HL-60 (cell line): ENCODE data around the gene GNG11.

Source experiments
- DNase-seq, 2 experiments: peaks; one replicate each; pipeline ENCODE4 v3.0.0-alpha.2; 2010 to 2020; ENCODE audit warnings: low read depth in 1 of 2, low spot score in 1 of 2
- H3K27ac ChIP-seq: fragments of 250-450 bp; sonication (Bioruptor Pico); replicated peaks from 2 replicates; pipeline ENCODE4 v1.5.1; 2020; ENCODE audit warnings: mild to moderate bottlenecking, moderate library complexity
- H3K27me3 ChIP-seq: fragments of 250-450 bp; sonication (Bioruptor Pico); 2 replicates; pipeline ENCODE4 v1.5.1; 2021; ENCODE audit warnings: mild to moderate bottlenecking, moderate library complexity; ENCODE audit not compliant: insufficient read depth, poor library complexity, severe bottlenecking
- H3K4me3 ChIP-seq: replicated peaks from 2 replicates; pipeline ENCODE4 v1.5.1; 2011; ENCODE audit warnings: mild to moderate bottlenecking, control low read depth, low read length; ENCODE audit not compliant: insufficient read depth
- CTCF ChIP-seq: IDR thresholded peaks from one replicate; pipeline ENCODE4 v1.5.1; 2011; ENCODE audit warnings: low read length, control low read depth, inconsistent platforms; ENCODE audit not compliant: insufficient read depth
- GABPA ChIP-seq: IDR thresholded peaks from 2 replicates; pipeline ENCODE4 v1.6.1; 2012; ENCODE audit warnings: low read depth
- POLR2AphosphoS5 ChIP-seq: IDR thresholded peaks from 2 replicates; pipeline ENCODE4 v1.6.1; 2012; ENCODE audit warnings: low read depth
- REST ChIP-seq: IDR thresholded peaks from 2 replicates; pipeline ENCODE4 v1.6.1; 2012; ENCODE audit warnings: low read depth; ENCODE audit not compliant: insufficient replicate concordance
- SPI1 ChIP-seq: IDR thresholded peaks from 2 replicates; pipeline ENCODE4 v1.6.1; 2012; ENCODE audit warnings: low read depth, mild to moderate bottlenecking, borderline replicate concordance
- long read RNA-seq: library from polyadenylated mRNA; unstranded; transcript quantifications from one replicate; pipeline ENCODE4 v2.0.0, GENCODE V29; 2020

The GNG11 gene
- long read RNA-seq, result 0 reads

- Histone ChIP-seq H3K27me3 (peaks cover 14% of the 10 kb centered on the region), H3K27ac (no peak within 1 kb of the TSS), H3K4me3 (peak within 1 kb of the TSS; percentile 39)
- TF ChIP-seq GABPA (no peak), REST (no peak), SPI1 (no peak), CTCF (no peak), POLR2AphosphoS5 (no peak)
- DNase-seq, result peak in 1 of 2 experiments; percentile 2
Observed at GRCh38 chr7:93921607-93922566, at the start of gene GNG11. Gene GNG11 (plus strand): TSS chr7:93921735. CDS start chr7:93922138, 403 bp downstream.

- Histone ChIP-seq H3K27me3 (no peaks in the 10 kb centered on the region), H3K27ac (no peak overlapping the region), H3K4me3 (no peak overlapping the region)
- TF ChIP-seq POLR2AphosphoS5, result no peak
- TF ChIP-seq REST, result no peak
- TF ChIP-seq SPI1, result no peak
- TF ChIP-seq CTCF, result no peak
- DNase-seq, result no peak
Observed at GRCh38 chr7:93873998-93874574, 47.4 kb upstream of the GNG11 start.

GRCh38 chr7:93877742-93878141 lies 43.8 kb upstream of the GNG11 start:
- Histone ChIP-seq H3K4me3 (no peak overlapping the region), H3K27ac (no peak overlapping the region), H3K27me3 (no peaks in the 10 kb centered on the region)
- TF ChIP-seq REST (no peak), CTCF (no peak), GABPA (no peak), POLR2AphosphoS5 (no peak), SPI1 (no peak)
- DNase-seq, result no peak
